ENCODE measurements around the gene FCN3. TPM values are rescaled to one million over a fixed set of nuclear protein-coding genes. Genes with fewer than 3 reads are reported as not detected.

Gene FCN3
- polyA plus RNA-seq, 2 of the 4 experiments (the other 2 are of a cell fraction) = not detected

DNA sequence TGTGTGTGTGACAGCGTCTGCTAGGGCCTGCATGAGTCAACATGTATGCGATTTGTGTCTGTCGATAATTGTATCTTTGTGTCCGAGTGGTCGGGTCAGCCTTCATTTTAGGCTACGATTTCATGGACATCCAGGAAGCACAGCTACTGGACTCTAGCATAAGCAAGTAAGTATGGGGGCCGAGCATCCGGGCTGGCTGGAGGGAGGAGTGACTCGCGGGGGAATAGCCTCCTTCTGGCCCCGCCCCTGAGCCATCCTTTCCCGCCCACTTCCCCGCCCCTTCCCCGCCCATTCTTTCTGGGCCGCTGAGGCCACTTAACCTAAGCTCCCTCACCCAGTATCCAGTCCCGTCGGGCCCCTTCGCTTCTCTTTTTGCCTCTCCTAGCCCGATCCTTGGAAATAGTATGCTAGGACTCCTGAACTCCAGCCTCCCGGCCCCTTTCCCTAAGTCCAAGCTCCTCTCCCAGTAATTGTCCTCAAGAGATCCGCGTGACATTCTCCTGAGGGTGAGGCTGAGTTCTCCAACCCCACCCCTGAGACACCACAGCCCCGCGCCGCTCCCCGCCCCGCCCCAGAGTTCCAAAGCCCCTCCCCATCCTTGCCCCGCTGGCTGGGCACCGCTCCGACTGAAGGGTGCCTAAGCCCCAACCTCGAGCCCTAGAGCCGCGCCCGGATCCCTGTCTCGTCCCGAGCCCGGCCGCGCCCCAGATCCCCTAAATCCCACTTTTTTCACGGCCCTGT lies 9.1 kb downstream of the FCN3 start:
- peak overlapping the region; percentile 95 for H3K4me2 ChIP-seq
- CTCF ChIA-PET = interaction anchor here (0.6 to 10.3 kb wide), 20 partner anchors 12 to 241 kb away, joined by 3 to 130 read pairs (median 4); partner anchors contain the start of gene SYTL1
- peaks cover 14% of the 10 kb centered on the region for H3K4me1 ChIP-seq
- peak; percentile 74 to 87 for DNase-seq (ENCODE audit: low read depth in 1 of 2, low spot score in 1 of 2)
- POLR2A ChIA-PET = interaction anchor here (0.5 to 2.1 kb wide), 7 partner anchors 12 to 987 kb away, joined by 3 to 13 read pairs (median 5); no protein-coding TSS in a partner anchor
- ATAC-seq = peak; percentile 81 to 86
- no peak for FAIRE-seq
- H3K9me3 ChIP-seq = no peaks in the 10 kb centered on the region
- H3K4me3 ChIP-seq = peak overlapping the region; percentile 78
- 5% methylated on average over 18 of the region's 40 CpGs for WGBS (ENCODE audit: missing lambda C conversion rate)
- no peak for TF ChIP-seq MAFK (IDR thresholded peaks at IDR 0.05; ENCODE audit: partially characterized antibody)
- TF ChIP-seq ZC3H11A (IDR thresholded peaks at IDR 0.05) = no peak
- TF ChIP-seq, protein P1, sequence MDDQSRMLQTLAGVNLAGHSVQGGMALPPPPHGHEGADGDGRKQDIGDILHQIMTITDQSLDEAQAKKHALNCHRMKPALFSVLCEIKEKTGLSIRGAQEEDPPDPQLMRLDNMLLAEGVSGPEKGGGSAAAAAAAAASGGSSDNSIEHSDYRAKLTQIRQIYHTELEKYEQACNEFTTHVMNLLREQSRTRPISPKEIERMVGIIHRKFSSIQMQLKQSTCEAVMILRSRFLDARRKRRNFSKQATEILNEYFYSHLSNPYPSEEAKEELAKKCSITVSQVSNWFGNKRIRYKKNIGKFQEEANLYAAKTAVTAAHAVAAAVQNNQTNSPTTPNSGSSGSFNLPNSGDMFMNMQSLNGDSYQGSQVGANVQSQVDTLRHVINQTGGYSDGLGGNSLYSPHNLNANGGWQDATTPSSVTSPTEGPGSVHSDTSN (IDR thresholded peaks at IDR 0.05) = 0 out of 2 replicates have a peak, but pooled peaks have one; percentile 10
- TF ChIP-seq FOSB (CRISPR knock-in tag; IDR thresholded peaks at IDR 0.05) = no peak
- TF ChIP-seq, protein P2, sequence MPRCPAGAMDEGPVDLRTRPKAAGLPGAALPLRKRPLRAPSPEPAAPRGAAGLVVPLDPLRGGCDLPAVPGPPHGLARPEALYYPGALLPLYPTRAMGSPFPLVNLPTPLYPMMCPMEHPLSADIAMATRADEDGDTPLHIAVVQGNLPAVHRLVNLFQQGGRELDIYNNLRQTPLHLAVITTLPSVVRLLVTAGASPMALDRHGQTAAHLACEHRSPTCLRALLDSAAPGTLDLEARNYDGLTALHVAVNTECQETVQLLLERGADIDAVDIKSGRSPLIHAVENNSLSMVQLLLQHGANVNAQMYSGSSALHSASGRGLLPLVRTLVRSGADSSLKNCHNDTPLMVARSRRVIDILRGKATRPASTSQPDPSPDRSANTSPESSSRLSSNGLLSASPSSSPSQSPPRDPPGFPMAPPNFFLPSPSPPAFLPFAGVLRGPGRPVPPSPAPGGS (IDR thresholded peaks at IDR 0.05) = 0 out of 3 replicates have a peak, but pooled peaks have one; percentile 24
- no peak for TF ChIP-seq BHLHE40 (IDR thresholded peaks at IDR 0.05; ENCODE audit: low read depth, low read length)
- TF ChIP-seq JUN (IDR thresholded peaks at IDR 0.05) = no peak
- H3K27ac ChIP-seq = peak overlapping the region; percentile 93 to 97

DNA sequence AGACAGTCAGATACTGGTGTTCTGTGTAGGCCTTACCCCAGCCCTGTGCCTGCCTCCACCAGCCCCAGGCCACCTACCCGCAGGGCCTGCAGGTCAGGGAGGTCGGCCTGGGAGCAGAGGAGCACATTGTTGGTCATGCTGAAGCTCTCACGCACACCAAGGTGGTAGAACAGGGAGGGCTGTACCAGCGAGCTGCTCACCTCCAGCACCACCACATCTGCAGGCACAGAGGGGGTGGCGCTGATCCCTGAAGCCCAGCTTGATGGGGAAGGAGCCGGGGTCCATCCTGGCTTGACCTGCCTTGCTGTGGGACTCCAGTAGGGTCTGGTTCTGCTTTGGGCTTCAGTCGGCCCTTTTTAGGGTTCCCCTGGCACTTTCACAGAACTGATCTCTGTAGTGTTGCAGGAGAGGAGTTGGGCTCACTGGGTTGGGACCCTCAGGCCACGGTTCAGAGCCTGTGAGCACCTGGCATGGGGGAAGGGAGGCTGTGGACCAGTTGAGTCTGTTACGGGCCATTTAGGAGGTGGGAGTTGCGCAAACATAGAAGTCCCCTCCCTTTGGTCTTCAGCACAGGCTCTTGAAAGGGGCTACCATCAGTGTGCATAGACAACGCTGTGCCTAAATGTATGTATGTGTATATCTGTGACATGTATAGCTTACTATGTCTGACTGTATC lies 9.8 kb downstream of the FCN3 start:
- no peak; a peak in 1 of 6 replicates for ATAC-seq
- FAIRE-seq = no peak
- H3K27ac ChIP-seq = peak overlapping the region; percentile 52 to 97
- no peak for TF ChIP-seq POLR2A (IDR thresholded peaks at IDR 0.05; ENCODE audit: low read length)
- no peak for TF ChIP-seq ZFP36 (IDR thresholded peaks at IDR 0.05; ENCODE audit: borderline replicate concordance, partially characterized antibody)
- WGBS (ENCODE audit: missing lambda C conversion rate) = 70% methylated on average over 4 of the region's 11 CpGs
- CTCF ChIA-PET = interaction anchor here (0.9 to 10.3 kb wide), 7 partner anchors 11 to 68 kb away, joined by 3 to 130 read pairs (median 9); partner anchors contain the start of gene SYTL1
- DNase-seq (ENCODE audit: low read depth in 1 of 2, low spot score in 1 of 2) = no peak
- peak overlapping the region; percentile 33; the same call in 1 of the 3 replicates for H3K4me3 ChIP-seq
- peaks cover 14% of the 10 kb centered on the region for H3K4me1 ChIP-seq
- H3K9me3 ChIP-seq = no peaks in the 10 kb centered on the region
- POLR2A ChIA-PET = interaction anchor here (0.5 to 2.1 kb wide), 5 partner anchors 15 to 175 kb away, joined by 3 to 13 read pairs (median 5); no protein-coding TSS in a partner anchor
- peak overlapping the region; percentile 95 for H3K4me2 ChIP-seq

DNA sequence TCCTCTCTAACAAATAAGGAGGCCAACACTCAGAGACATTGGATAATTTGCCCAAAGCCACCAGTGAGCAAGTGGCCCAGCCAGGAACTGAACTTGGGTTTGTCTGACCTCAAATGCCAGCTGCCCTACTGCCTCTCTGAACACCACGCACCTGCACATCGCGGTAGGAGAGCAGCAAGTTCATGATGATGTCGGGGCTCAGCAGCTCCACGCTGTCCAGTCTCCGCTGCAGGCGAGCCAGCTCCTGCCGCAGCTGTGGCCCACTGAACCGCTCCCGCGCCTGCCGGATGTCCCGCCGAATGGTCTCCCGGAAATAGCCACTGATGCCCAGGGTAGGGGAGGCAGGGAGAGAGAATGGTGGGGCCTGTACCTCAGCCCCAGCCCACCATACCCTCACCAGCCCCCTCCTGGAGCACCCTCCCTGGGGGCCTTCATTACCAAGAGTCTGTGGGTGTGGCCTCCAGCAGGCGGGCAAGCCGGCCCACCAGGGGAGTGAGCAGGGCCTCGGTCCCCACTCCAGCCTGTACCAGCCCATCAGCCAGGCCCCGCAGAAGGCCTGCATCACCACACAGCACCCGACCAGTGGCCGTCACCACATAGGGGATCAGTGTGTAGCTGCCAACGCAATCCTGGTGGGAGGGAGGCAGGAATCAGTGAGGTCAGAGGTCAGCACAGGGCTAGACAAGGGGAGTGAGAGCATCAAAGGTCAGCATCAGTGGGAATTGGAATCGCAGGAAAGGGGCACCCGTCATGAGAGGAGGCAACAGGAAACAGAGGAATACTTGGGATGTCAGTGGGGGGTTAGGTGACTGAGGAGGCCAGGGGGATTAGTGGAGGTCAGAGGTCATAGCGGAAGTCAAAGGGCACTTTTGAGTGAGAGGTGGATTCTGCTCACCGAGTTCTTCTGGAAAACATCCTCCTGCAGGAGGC lies 10.6 kb downstream of the FCN3 start:
- ATAC-seq (no peak), FAIRE-seq (no peak), DNase-seq (ENCODE audit: low read depth in 1 of 2, low spot score in 1 of 2) (no peak)
- H3K4me1 ChIP-seq = peaks cover 14% of the 10 kb centered on the region
- ChIA-PET POLR2A (no interaction called here), CTCF (interaction anchor here (0.9 to 10.3 kb wide), 2 partner anchors 11 to 23 kb away, joined by 4 to 130 read pairs; no protein-coding TSS in a partner anchor)
- H3K9me3 ChIP-seq = no peaks in the 10 kb centered on the region
- no peak overlapping the region; a peak in 1 of 6 replicates for H3K27ac ChIP-seq
- H3K4me2 ChIP-seq = no peak overlapping the region
- TF ChIP-seq RCOR1 (IDR thresholded peaks at IDR 0.05; ENCODE audit: low read depth, low read length) (no peak), HDAC2 (IDR thresholded peaks at IDR 0.05) (no peak), RAD21 (conservative IDR thresholded peaks at IDR 0.05 in 1 of 2, IDR thresholded peaks at IDR 0.05 in 1 of 2) (no peak), CHD2 (IDR thresholded peaks at IDR 0.05; ENCODE audit: low read length, partially characterized antibody) (no peak), GATA3 (IDR thresholded peaks at IDR 0.05; ENCODE audit: borderline replicate concordance) (no peak)
- TF ChIP-seq, protein P3, sequence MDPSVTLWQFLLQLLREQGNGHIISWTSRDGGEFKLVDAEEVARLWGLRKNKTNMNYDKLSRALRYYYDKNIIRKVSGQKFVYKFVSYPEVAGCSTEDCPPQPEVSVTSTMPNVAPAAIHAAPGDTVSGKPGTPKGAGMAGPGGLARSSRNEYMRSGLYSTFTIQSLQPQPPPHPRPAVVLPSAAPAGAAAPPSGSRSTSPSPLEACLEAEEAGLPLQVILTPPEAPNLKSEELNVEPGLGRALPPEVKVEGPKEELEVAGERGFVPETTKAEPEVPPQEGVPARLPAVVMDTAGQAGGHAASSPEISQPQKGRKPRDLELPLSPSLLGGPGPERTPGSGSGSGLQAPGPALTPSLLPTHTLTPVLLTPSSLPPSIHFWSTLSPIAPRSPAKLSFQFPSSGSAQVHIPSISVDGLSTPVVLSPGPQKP (IDR thresholded peaks at IDR 0.05; ENCODE audit: low read depth, low read length) = no peak
- TF ChIP-seq, protein P4, sequence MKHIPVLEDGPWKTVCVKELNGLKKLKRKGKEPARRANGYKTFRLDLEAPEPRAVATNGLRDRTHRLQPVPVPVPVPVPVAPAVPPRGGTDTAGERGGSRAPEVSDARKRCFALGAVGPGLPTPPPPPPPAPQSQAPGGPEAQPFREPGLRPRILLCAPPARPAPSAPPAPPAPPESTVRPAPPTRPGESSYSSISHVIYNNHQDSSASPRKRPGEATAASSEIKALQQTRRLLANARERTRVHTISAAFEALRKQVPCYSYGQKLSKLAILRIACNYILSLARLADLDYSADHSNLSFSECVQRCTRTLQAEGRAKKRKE (CRISPR knock-in tag; IDR thresholded peaks at IDR 0.05; ENCODE audit: low read depth) = no peak
- 94% methylated on average over 13 of the region's 26 CpGs for WGBS (ENCODE audit: missing lambda C conversion rate)
- no peak overlapping the region for H3K4me3 ChIP-seq

Data from A549 (cell line).